BLaER1 treated with 17β-estradiol and CSF1 and Interleukin-3, amounts not matched to agents 10 nM and 100 nM (cell line): Measurements from ENCODE around the gene FBLIM1.
"Not testable (repeated sequence)": the region's sequence is repeated elsewhere in the genome, so short reads cannot be mapped to it uniquely, and the experiment has no call there.

Source experiments
- H3K27ac ChIP-seq, 11 experiments: shearing (Covaris generic); formaldehyde crosslinking; 2 replicates each; pipeline ENCODE4 v1.8.1; 2022
- H3K27me3 ChIP-seq, 11 experiments: shearing (Covaris generic); formaldehyde crosslinking; 2 replicates each; pipeline ENCODE4 v1.8.1; 2022
- H3K36me3 ChIP-seq, 11 experiments: shearing (Covaris generic); formaldehyde crosslinking; 2 replicates each; pipeline ENCODE4 v1.8.1; 2022
- H3K4me1 ChIP-seq, 10 experiments: shearing (Covaris generic); formaldehyde crosslinking; 2 replicates each; pipeline ENCODE4 v1.8.1; 2022
- H3K4me2 ChIP-seq, 11 experiments: shearing (Covaris generic); formaldehyde crosslinking; 2 replicates each; pipeline ENCODE4 v1.8.1; 2022
- H3K4me3 ChIP-seq, 10 experiments: shearing (Covaris generic); formaldehyde crosslinking; 2 replicates each; pipeline ENCODE4 v1.8.1; 2022
- H3K9ac ChIP-seq, 11 experiments: shearing (Covaris generic); formaldehyde crosslinking; 2 replicates each; pipeline ENCODE4 v1.8.1; 2022
- H3K9me3 ChIP-seq, 11 experiments: shearing (Covaris generic); formaldehyde crosslinking; replicated peaks in 1 of 11; 2 replicates each; pipeline ENCODE4 v1.8.1; 2022
- H4K20me1 ChIP-seq, 11 experiments: shearing (Covaris generic); formaldehyde crosslinking; 2 replicates each; pipeline ENCODE4 v1.8.1; 2022
- Cebpa-rat ChIP-seq, 11 experiments: shearing (Covaris generic); IDR thresholded peaks; 2 replicates each; pipeline ENCODE4 v1.8.1; 2022

Gene FBLIM1

GRCh38 chr1:15807121-15807520, 48.5 kb downstream of the FBLIM1 start:
- H3K36me3 ChIP-seq, result no peaks in the 10 kb centered on the region
- peaks cover 0 to 14% (median 0%) of the 10 kb centered on the region in 11 experiments; a peak in 3 of 22 replicates for H3K27me3 ChIP-seq
- TF ChIP-seq Cebpa-rat (IDR thresholded peaks at IDR 0.05), result no peak

GRCh38 chr1:15807549-15807948, 49.0 kb downstream of the FBLIM1 start, which contains the start of gene UQCRHL:
UQCRHL (minus strand) TSS chr1:15807649; CDS start chr1:15807649, 0 bp downstream.
- not testable (repeated sequence) for H4K20me1 ChIP-seq, H3K9ac ChIP-seq, H3K27ac ChIP-seq, H3K36me3 ChIP-seq, H3K4me2 ChIP-seq, H3K4me3 ChIP-seq, H3K9me3 ChIP-seq
- peaks cover 0 to 14% (median 0%) of the 10 kb centered on the region in 11 experiments; a peak in 3 of 22 replicates for H3K27me3 ChIP-seq
- H3K4me1 ChIP-seq, result peaks cover 4 to 13% (median 9%) of the 10 kb centered on the region in 10 experiments; a peak in 18 of 20 replicates

More at GRCh38 chr1:15807121-15807520, 48.5 kb downstream of the FBLIM1 start:
- H3K4me2 ChIP-seq, result no peak overlapping the region
- H3K9ac ChIP-seq, result no peak overlapping the region
- peaks cover 6 to 13% (median 9%) of the 10 kb centered on the region in 10 experiments; a peak in 16 of 20 replicates for H3K4me1 ChIP-seq
- peaks cover 0 to 5% (median 0%) of the 10 kb centered on the region in 11 experiments; a peak in 2 of 22 replicates for H4K20me1 ChIP-seq
- no peak overlapping the region for H3K4me3 ChIP-seq
- no peaks in the 10 kb centered on the region for H3K9me3 ChIP-seq
- no peak overlapping the region for H3K27ac ChIP-seq

- Histone ChIP-seq H3K9me3 (no peaks in the 10 kb centered on the region), H3K27me3 (peaks cover 0 to 8% (median 0%) of the 10 kb centered on the region in 11 experiments; a peak in 3 of 22 replicates), H3K4me3 (no peak overlapping the region), H3K4me2 (no peak overlapping the region), H3K9ac (no peak overlapping the region), H3K4me1 (peaks cover 0 to 22% (median 17%) of the 10 kb centered on the region in 10 experiments; a peak in 17 of 20 replicates), H3K36me3 (no peaks in the 10 kb centered on the region), H4K20me1 (no peaks in the 10 kb centered on the region), H3K27ac (no peak overlapping the region)
- TF ChIP-seq Cebpa-rat (IDR thresholded peaks at IDR 0.05), result no peak
These were observed 50.4 kb downstream of the FBLIM1 start for GRCh38 chr1:15808955-15809354.

- Histone ChIP-seq H3K27me3 (no peaks in the 10 kb centered on the region), H3K9me3 (no peaks in the 10 kb centered on the region), H3K27ac (no peak overlapping the region), H3K9ac (no peak overlapping the region), H3K36me3 (no peaks in the 10 kb centered on the region), H3K4me3 (no peak overlapping the region), H3K4me2 (no peak overlapping the region), H4K20me1 (no peaks in the 10 kb centered on the region), H3K4me1 (peaks cover 0 to 27% (median 20%) of the 10 kb centered on the region in 10 experiments; a peak in 17 of 20 replicates)
- no peak for TF ChIP-seq Cebpa-rat (IDR thresholded peaks at IDR 0.05)
These were observed 51.5 kb downstream of the FBLIM1 start for GRCh38 chr1:15810073-15810472.

GRCh38 chr1:15816674-15817073, 58.1 kb downstream of the FBLIM1 start:
- Histone ChIP-seq H3K27ac (peak overlapping the region in 2 of 11 experiments; percentile 14 to 16; a peak in 2 of 22 replicates), H3K4me2 (peak overlapping the region; percentile 4 to 54 (median 33); a peak in 17 of 22 replicates), H3K4me3 (no peak overlapping the region), H4K20me1 (no peaks in the 10 kb centered on the region), H3K9ac (no peak overlapping the region), H3K9me3 (no peaks in the 10 kb centered on the region), H3K4me1 (peaks cover 14 to 58% (median 43%) of the 10 kb centered on the region in 10 experiments; a peak in 19 of 20 replicates), H3K27me3 (no peaks in the 10 kb centered on the region), H3K36me3 (no peaks in the 10 kb centered on the region)
- TF ChIP-seq Cebpa-rat (IDR thresholded peaks at IDR 0.05), result no peak

GRCh38 chr1:15820478-15820877, 61.9 kb downstream of the FBLIM1 start:
- H3K4me3 ChIP-seq, result no peak overlapping the region
- H3K4me2 ChIP-seq, result no peak overlapping the region
- no peak for TF ChIP-seq Cebpa-rat (IDR thresholded peaks at IDR 0.05)
- H3K9me3 ChIP-seq, result no peaks in the 10 kb centered on the region
- no peak overlapping the region for H3K27ac ChIP-seq
- peaks cover 14 to 37% (median 26%) of the 10 kb centered on the region in 10 experiments for H3K4me1 ChIP-seq
- no peaks in the 10 kb centered on the region for H4K20me1 ChIP-seq
- H3K36me3 ChIP-seq, result no peaks in the 10 kb centered on the region
- H3K9ac ChIP-seq, result no peak overlapping the region
- H3K27me3 ChIP-seq, result no peaks in the 10 kb centered on the region

- peaks cover 46 to 60% (median 54%) of the 10 kb centered on the region in 10 experiments for H3K4me1 ChIP-seq
These were observed 67.2 kb downstream of the FBLIM1 start for GRCh38 chr1:15825800-15826199.

GRCh38 chr1:15826810-15827507, 68.4 kb downstream of the FBLIM1 start:
- Histone ChIP-seq H3K4me2 (peak overlapping the region; percentile 2 to 74 (median 45); a peak in 16 of 22 replicates), H3K9ac (no peak overlapping the region), H3K4me1 (peaks cover 57 to 72% (median 66%) of the 10 kb centered on the region in 10 experiments), H3K36me3 (no peaks in the 10 kb centered on the region; a peak in 1 of 22 replicates), H4K20me1 (no peaks in the 10 kb centered on the region), H3K4me3 (no peak overlapping the region), H3K27me3 (no peaks in the 10 kb centered on the region), H3K9me3 (no peaks in the 10 kb centered on the region), H3K27ac (peak overlapping the region in 1 of 11 experiments; percentile 30; a peak in 2 of 22 replicates)
- TF ChIP-seq Cebpa-rat (IDR thresholded peaks at IDR 0.05), result no peak

More at GRCh38 chr1:15825800-15826199, 67.2 kb downstream of the FBLIM1 start:
- Histone ChIP-seq H3K4me2 (peak overlapping the region; percentile 37 to 74 (median 59); a peak in 21 of 22 replicates), H3K27me3 (no peaks in the 10 kb centered on the region), H3K27ac (peak overlapping the region in 6 of 11 experiments; percentile 11 to 58 (median 46); a peak in 10 of 22 replicates), H3K9ac (peak overlapping the region in 7 of 11 experiments; percentile 19 to 49 (median 31); a peak in 8 of 22 replicates), H4K20me1 (no peaks in the 10 kb centered on the region), H3K36me3 (no peaks in the 10 kb centered on the region), H3K9me3 (no peaks in the 10 kb centered on the region), H3K4me3 (no peak overlapping the region)
- no peak for TF ChIP-seq Cebpa-rat (IDR thresholded peaks at IDR 0.05)

GRCh38 chr1:15827567-15827966, 69.0 kb downstream of the FBLIM1 start:
- H3K36me3 ChIP-seq, H3K27ac ChIP-seq, H3K9ac ChIP-seq, H3K4me3 ChIP-seq, H3K9me3 ChIP-seq, H4K20me1 ChIP-seq, H3K27me3 ChIP-seq: not testable (repeated sequence)
- H3K4me2 ChIP-seq, result peak overlapping the region in 1 of 11 experiments; percentile 69; a peak in 1 of 22 replicates
- H3K4me1 ChIP-seq, result peaks cover 63 to 78% (median 70%) of the 10 kb centered on the region in 10 experiments

GRCh38 chr1:15828931-15829330, 70.3 kb downstream of the FBLIM1 start:
- H3K4me1 ChIP-seq, result peaks cover 73 to 86% (median 79%) of the 10 kb centered on the region in 10 experiments
- H3K4me3 ChIP-seq, H3K36me3 ChIP-seq, H3K27me3 ChIP-seq, H4K20me1 ChIP-seq, H3K9me3 ChIP-seq: not testable (repeated sequence)
- H3K4me2 ChIP-seq, result peak overlapping the region; percentile 86 to 98 (median 96); a peak in 21 of 22 replicates
- H3K27ac ChIP-seq, result peak overlapping the region in 9 of 11 experiments; percentile 96 to 100 (median 99); a peak in 18 of 22 replicates
- peak overlapping the region in 8 of 11 experiments; percentile 58 to 79 (median 74); a peak in 12 of 22 replicates for H3K9ac ChIP-seq
